Measurements from ENCODE around the gene SLC45A2.
"Not testable (repeated sequence)": the region's sequence is repeated elsewhere in the genome, so short reads cannot be mapped to it uniquely, and the experiment has no call there.

The SLC45A2 gene

GRCh38 chr5:33927685-33928084 lies 56.8 kb downstream of the SLC45A2 start:
- TF ChIP-seq CTCF (IDR thresholded peaks at IDR 0.05; ENCODE audit: extremely low read depth, insufficient read depth, missing control alignments), result no peak
- DNase-seq (ENCODE audit: low spot score), result no peak
- in situ Hi-C loops (cut with MboI; ENCODE audit: low pct_unique_long_range_greater_than_20kb, low sequenced_read_pairs, unreplicated experiment), result no loop called here

- in situ Hi-C loops (cut with MboI; ENCODE audit: low pct_unique_long_range_greater_than_20kb, low sequenced_read_pairs, unreplicated experiment), result no loop called here
- no peak for TF ChIP-seq CTCF (IDR thresholded peaks at IDR 0.05; ENCODE audit: extremely low read depth, insufficient read depth, missing control alignments)
- DNase-seq (ENCODE audit: low spot score), result no peak
These were observed 59.2 kb downstream of the SLC45A2 start for GRCh38 chr5:33925278-33925677.

- in situ Hi-C loops (cut with MboI; ENCODE audit: low pct_unique_long_range_greater_than_20kb, low sequenced_read_pairs, unreplicated experiment), result no loop called here
- DNase-seq (ENCODE audit: low spot score), result no peak
- no peak for TF ChIP-seq CTCF (IDR thresholded peaks at IDR 0.05; ENCODE audit: extremely low read depth, insufficient read depth, missing control alignments)
These were observed 63.5 kb downstream of the SLC45A2 start for GRCh38 chr5:33921002-33921401.

GRCh38 chr5:33914844-33915243 lies 69.6 kb downstream of the SLC45A2 start:
- in situ Hi-C loops (cut with MboI; ENCODE audit: low pct_unique_long_range_greater_than_20kb, low sequenced_read_pairs, unreplicated experiment), result not testable (repeated sequence)

GRCh38 chr5:33906248-33906647 lies 78.2 kb downstream of the SLC45A2 start:
- DNase-seq (ENCODE audit: low spot score), result not testable (repeated sequence)

More at GRCh38 chr5:33914844-33915243, 69.6 kb downstream of the SLC45A2 start:
- not testable (repeated sequence) for DNase-seq (ENCODE audit: low spot score)

GRCh38 chr5:33905381-33905780 lies 79.1 kb downstream of the SLC45A2 start:
- TF ChIP-seq CTCF (IDR thresholded peaks at IDR 0.05; ENCODE audit: extremely low read depth, insufficient read depth, missing control alignments), result no peak
- DNase-seq (ENCODE audit: low spot score), result no peak
- in situ Hi-C loops (cut with MboI; ENCODE audit: low pct_unique_long_range_greater_than_20kb, low sequenced_read_pairs, unreplicated experiment), result no loop called here

More at GRCh38 chr5:33906248-33906647, 78.2 kb downstream of the SLC45A2 start:
- in situ Hi-C loops (cut with MboI; ENCODE audit: low pct_unique_long_range_greater_than_20kb, low sequenced_read_pairs, unreplicated experiment), result not testable (repeated sequence)

GRCh38 chr5:33903118-33903517 lies 81.4 kb downstream of the SLC45A2 start:
- in situ Hi-C loops (cut with MboI; ENCODE audit: low pct_unique_long_range_greater_than_20kb, low sequenced_read_pairs, unreplicated experiment), result no loop called here
- no peak for TF ChIP-seq CTCF (IDR thresholded peaks at IDR 0.05; ENCODE audit: extremely low read depth, insufficient read depth, missing control alignments)
- DNase-seq (ENCODE audit: low spot score), result no peak

- TF ChIP-seq CTCF (IDR thresholded peaks at IDR 0.05; ENCODE audit: extremely low read depth, insufficient read depth, missing control alignments), result no peak
- in situ Hi-C loops (cut with MboI; ENCODE audit: low pct_unique_long_range_greater_than_20kb, low sequenced_read_pairs, unreplicated experiment), result no loop called here
- no peak for DNase-seq (ENCODE audit: low spot score)
These were observed 83.3 kb downstream of the SLC45A2 start for GRCh38 chr5:33901156-33901555.

Data from GM13977 (cell line).